HG03442 (cell line): ENCODE data around the gene RHO.

ENCODE experiments used
- ATAC-seq: cut with Tn5 transposase; IDR thresholded peaks from one replicate; pipeline ENCODE4 v1.9.1; 2021; ENCODE audit warnings: mild to moderate bottlenecking, moderate library complexity; ENCODE audit not compliant: unreplicated experiment

RHO gene

DNA sequence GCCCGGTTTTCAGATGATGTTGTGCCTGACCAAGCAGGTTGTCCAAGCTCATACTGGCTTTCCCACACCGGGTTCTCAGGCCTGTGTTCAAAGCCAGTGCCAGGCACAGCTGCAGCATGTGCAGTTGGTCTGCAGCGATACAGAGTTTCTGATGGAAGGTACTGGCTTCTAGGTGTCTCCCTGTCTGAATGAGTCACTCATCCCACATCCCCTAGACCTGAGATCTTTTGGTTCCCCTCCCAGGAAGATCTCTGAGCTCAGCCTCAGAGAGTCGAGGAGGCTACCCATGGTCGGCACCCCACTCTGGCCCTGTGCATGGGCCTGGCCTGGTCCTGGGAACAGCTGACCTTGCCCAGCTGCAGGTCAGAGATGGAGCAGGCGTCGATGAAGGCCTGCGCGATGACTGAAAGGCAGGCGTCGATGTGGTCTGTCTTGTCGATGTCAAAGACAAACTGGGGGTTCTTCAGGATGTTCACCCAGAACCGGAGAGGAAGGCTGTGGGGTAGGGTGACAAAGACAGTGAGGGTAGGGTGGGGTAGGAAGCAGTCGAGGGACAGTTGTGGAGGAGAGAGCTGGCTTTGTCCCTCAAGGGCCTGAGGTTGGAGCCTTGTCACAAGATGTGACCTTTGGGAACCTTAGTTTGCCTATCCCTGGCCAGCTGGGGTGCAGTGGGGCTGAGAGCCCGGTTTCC lies 29.8 kb downstream of the RHO start:
- no peak for ATAC-seq

DNA sequence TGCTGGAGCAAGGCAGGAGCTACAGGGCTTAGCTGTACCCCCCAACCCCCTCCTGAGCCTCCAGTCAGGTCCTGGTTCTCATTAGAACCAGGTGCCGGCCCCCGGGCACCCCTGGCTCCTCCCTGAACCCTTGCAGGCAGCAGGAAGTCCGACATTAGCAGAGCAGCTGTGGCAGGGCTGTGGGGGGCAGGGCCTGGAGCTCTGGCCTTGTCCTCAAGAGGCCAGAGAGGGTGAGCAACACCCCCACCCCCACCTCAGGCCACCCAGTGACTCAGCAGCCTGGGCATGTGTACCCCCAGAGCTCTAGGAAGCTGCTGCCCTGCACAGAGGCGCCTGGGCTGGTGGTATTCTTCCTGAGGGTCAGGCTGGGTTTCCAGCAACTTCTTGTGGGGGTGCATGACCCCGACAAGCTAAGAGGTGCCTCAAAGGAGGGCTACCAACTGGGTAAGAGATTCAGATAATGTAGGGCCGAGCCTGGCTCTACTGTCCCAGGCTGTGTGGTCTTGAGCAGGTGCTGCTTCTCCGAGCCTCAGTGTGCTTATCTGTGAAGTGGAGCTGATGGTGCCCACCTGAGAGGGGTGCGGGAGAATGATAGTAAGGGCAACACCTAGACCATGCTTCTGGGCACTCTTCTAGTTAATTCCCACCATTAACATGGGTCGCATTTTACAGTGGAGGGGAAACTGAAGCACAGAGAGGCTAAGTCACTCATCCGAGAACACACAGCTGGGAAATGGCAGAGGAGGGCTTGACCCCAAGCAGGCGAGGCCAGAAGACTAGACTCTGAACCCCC lies 30.5 kb downstream of the RHO start:
- ATAC-seq: no peak

GRCh38 chr3:129559565-129560079 lies 31.2 kb downstream of the RHO start:
- ATAC-seq: no peak

DNA sequence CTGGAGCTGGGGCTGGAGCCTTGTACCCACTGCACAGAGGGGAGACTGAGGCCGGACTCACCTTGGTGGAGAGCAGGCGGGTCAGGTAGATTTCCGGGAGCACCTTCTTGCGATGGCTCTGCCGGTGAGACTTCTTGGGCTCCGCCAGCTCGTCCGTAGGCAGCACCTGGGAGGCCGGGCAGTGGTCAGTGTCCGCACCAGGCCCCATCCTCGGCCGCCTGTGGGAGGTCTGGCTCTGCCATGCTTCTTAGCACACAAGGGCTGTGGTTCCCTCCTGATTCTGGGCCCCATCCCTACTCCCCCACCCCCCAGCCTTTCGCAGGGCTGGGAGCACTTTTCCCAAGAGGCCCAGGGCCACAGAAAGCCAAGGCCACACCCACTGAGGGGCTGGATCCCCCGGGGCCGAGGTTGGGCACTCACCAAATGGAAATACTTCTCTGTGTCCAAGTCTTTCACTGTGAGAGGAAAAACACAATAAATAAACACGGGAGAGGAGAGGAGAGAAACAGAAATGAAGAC lies 31.9 kb downstream of the RHO start:
- no peak for ATAC-seq

- no peak for ATAC-seq
These were observed 32.6 kb downstream of the RHO start for GRCh38 chr3:129560911-129561594.

GRCh38 chr3:129561619-129562248 lies 33.3 kb downstream of the RHO start:
- ATAC-seq: no peak

DNA sequence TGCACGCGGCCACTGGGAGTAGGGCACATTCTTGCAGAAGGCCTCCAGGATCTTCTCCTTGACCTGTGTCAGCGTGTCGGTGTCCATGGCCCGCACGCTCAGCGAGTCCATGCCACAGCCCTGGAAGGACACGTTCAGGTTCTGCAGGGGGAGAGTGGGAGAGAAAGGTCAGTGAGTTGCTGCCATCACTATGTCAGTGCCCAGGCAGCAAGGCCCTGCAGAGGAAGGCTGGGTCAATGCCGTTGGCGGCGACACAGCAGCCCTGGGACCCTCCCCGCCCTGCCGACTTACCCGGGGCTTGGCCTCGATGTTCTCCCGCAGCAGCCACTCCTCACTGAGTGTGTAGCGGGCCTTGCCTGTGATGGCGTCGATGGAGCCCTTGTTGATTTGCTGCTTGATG lies 34.4 kb downstream of the RHO start:
- ATAC-seq: no peak

GRCh38 chr3:129563332-129563731 lies 34.9 kb downstream of the RHO start:
- ATAC-seq: no peak

- no peak for ATAC-seq
These were observed 35.6 kb downstream of the RHO start for GRCh38 chr3:129563850-129564535.

DNA sequence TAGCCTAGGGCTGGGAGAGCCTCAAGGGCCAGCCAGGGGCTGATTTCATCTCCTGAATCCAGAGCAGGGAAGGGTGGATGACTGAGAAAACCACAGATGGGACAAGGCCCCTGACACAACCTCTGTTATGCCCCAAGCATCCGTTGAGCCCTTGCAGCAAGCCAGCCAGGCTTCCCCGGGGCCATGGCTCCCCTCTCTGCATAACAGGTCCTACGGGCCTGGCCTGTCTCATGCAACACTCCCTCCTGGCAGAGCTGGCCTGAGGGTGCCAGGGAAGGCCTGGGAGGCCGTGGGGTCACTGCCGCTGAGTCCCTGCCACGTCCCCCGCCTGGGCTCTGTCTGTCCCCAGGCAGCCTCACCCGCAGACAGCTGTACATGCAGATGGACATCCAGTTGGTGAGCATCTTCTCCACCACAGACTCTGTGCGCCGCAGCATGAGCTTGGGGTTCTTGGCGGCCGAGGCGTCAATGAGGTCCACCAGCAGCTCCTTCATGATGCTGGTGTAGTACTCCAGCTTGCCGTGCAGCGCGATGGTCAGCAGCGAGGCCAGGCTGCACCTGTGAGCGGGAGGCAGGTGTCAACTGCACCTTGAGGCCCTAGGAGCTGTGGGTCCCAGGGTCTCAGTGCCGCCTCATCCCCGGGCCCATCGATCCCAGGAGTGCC lies 36.7 kb downstream of the RHO start:
- ATAC-seq: no peak

GRCh38 chr3:129565902-129566301 lies 37.5 kb downstream of the RHO start:
- ATAC-seq: no peak

DNA sequence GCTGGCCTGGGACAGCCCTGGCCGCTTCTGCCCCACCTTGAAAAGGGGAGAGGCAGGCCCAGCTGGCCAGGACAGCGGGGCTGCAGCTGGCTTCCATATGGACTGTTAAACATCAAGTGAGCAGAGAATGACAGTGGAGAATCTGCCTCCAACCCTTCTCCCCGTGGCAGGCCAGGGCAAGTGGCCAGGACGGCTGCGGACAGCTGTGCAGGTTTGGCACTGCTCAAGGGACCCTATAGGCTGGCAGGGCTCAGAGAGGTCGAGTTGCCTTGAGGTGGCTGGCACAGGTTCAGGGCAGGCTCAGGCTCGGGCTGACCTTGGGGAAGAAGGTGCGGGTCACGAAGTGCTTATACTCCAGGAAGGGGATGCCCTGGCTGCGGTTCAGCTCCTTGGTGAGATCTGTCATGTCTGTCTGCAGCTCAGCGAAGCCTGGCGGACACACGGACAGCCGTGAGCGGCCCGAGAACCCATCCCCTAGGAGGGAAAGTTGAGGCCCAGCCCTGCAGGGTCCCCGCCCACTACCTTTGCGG lies 38.8 kb downstream of the RHO start:
- ATAC-seq: no peak

- ATAC-seq: no peak
These were observed 39.5 kb downstream of the RHO start for GRCh38 chr3:129567939-129568338.

DNA sequence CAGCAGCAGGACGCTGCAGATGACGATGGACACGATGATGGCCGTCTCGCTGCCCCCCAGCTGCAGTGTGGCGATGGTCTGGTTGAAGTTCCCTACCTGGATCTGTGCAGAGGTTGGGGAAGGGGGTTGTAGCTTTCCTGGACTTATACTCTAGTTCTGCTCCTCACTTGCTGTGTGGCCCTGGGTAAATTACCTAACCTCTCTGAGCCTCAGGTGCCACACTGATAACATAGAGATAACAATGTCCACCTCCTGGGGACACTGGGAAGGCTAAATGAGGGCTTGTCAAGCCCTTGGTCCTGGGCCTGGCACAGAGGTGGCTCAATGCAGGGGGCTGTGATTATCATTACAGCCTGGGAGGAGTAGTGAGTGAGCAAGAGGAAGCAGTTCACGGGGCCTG lies 41.4 kb downstream of the RHO start:
- ATAC-seq: no peak

DNA sequence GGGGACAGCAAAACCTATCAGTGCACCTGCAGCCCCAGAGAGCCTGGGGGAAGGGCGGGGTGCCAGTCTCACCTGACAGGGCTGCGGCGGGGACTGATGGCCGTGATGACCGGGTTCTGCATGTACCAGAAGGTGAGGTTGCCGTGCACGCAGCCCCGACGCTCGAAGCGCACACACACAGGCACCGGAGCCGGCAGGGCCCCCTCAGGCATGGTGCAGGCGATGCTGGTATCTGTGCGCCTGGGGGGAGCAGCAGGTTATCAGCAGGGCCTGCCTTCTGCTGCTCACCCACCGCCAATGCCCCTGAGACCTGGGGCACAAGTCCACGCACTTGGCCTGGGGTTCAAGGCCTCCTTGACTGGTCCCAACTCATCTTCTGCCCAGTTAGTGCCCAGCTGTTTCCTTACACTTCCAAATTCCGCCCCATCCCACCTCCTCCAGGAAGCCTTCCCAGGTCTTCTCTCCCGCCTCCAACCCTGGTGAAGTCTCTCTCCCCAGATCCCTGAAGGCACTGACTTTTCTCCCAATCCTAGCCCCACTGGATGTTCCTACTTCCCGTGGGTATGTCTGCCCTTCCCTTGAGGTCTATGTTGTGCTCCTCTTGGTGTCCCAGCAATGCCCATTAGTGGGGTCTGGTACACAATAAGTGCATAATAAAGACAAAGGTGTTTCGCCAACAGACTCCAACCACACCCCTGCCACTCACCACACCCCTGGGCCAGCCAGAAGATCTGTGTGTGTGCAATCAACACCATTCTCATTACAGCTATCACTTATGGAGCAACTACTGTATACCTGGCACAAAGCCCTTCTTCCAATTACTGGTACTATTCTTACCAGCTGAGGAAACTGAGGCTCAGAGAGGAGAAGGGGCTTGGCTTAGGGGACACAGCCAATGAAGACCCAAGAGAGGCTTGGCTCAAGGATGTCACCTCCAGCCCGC lies 43.4 kb downstream of the RHO start:
- no peak for ATAC-seq

DNA sequence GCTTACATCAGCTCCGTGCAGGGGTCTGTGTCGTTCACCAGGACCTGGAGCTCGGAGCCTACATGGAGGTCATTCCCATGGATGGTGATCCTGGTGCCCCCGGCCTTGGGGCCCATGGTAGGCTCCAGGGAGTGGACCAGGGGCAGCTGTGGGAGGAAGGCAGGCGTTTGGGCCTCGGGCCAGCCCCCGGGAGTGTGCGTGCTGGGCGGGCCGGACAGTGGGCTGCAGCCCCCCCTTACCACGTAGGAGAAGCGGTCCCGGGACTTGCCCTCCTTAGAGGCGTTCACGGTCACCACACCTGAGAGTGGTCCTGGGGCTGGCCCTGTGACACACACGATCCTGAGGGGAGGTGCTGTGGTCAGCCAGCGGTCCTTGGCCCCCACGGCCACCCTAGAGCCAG lies 44.2 kb downstream of the RHO start:
- no peak for ATAC-seq

- ATAC-seq: no peak
These were observed 45.1 kb downstream of the RHO start for GRCh38 chr3:129573493-129573892.

- ATAC-seq: no peak
These were observed 45.8 kb downstream of the RHO start for GRCh38 chr3:129574206-129574605.
